ENCODE measurements around the gene LDHD. TPM values are rescaled to one million over a fixed set of nuclear protein-coding genes. Genes with fewer than 3 reads are reported as not detected.

LDHD gene
- total RNA-seq, 4 donors from 2014 or later: 10.2 to 41.3 (median 26.3) TPM

DNA sequence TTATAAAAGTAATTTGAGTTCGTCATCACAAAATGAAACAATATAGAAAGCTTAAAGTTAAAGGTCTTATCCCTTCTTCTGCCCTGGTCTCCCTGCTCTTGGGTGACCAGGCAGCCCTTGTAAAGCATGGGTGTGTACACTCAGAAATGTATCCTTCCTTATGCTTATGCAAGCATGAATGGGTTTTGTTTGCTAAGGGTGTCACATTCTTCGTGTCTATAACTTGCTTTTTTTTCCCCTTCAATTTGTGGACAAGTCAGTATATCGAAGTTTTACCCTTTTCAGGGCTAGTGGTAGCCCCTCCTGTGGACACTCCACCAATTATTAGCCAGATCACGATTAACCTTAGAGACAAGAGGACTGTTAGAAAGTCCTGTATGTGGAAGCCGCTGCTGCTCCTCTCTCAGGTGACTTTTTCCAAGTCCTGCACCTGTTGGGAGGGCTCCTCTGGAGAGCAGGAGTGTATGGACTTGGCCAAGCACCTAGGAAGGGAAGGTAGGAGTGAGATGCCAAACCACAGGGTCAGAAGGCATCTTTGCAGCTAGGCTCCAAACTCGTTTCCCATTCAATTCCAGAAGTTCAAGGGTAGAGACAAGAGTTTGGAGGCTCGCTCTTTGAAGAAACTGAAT is 50.9 kb downstream of the LDHD start:
- peak overlapping the region; percentile 60 to 85 (median 81) for H3K27ac ChIP-seq
- H3K4me1 ChIP-seq: peaks cover 72 to 85% of the 10 kb centered on the region in 2 donors
- TF ChIP-seq POLR2A (IDR thresholded peaks at IDR 0.05): no peak
- TF ChIP-seq, protein P1, sequence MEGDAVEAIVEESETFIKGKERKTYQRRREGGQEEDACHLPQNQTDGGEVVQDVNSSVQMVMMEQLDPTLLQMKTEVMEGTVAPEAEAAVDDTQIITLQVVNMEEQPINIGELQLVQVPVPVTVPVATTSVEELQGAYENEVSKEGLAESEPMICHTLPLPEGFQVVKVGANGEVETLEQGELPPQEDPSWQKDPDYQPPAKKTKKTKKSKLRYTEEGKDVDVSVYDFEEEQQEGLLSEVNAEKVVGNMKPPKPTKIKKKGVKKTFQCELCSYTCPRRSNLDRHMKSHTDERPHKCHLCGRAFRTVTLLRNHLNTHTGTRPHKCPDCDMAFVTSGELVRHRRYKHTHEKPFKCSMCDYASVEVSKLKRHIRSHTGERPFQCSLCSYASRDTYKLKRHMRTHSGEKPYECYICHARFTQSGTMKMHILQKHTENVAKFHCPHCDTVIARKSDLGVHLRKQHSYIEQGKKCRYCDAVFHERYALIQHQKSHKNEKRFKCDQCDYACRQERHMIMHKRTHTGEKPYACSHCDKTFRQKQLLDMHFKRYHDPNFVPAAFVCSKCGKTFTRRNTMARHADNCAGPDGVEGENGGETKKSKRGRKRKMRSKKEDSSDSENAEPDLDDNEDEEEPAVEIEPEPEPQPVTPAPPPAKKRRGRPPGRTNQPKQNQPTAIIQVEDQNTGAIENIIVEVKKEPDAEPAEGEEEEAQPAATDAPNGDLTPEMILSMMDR (IDR thresholded peaks at IDR 0.05): no peak
- H3K36me3 ChIP-seq: no peaks in the 10 kb centered on the region
- 50 to 52% methylated on average over 7 of the region's 7 CpGs for WGBS, 2 donors
- no peak overlapping the region for H3K4me3 ChIP-seq (replicated peaks in 1 of 3)
- no peaks in the 10 kb centered on the region for H3K27me3 ChIP-seq
- peak; percentile 46 to 48 for DNase-seq
- intact Hi-C loops (cut with DNase I): no loop called here
- H3K9me3 ChIP-seq: no peaks in the 10 kb centered on the region

DNA sequence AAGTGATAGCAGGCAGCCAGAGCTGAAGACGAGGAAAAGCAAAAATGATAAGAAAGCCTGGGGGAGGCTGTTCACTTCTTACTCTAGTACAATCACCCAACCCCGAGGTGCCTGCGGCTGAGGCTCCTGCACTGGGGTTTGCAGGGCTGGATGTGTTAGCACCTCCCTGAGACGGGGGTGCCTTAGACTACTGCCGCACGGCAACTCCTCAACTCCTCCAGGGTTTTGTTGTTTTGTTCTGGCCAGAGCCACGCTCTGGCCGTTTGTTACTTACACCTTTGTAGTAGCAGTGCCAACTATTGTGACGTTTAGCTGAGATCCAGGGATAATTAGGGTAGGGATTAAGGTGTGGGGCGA is 51.5 kb downstream of the LDHD start:
- Histone ChIP-seq H3K9me3 (no peaks in the 10 kb centered on the region), H3K27ac (peak overlapping the region; percentile 60 to 85 (median 81)), H3K27me3 (no peaks in the 10 kb centered on the region), H3K4me3 (replicated peaks in 1 of 3) (no peak overlapping the region), H3K4me1 (peaks cover 73 to 86% of the 10 kb centered on the region in 2 donors), H3K36me3 (no peaks in the 10 kb centered on the region)
- WGBS, 2 donors: 30 to 49% methylated on average over 10 of the region's 10 CpGs
- intact Hi-C loops (cut with DNase I): no loop called here
- TF ChIP-seq POLR2A (IDR thresholded peaks at IDR 0.05): no peak
- TF ChIP-seq, protein P1 (IDR thresholded peaks at IDR 0.05): no peak
- peak; percentile 47 to 52 for DNase-seq

DNA sequence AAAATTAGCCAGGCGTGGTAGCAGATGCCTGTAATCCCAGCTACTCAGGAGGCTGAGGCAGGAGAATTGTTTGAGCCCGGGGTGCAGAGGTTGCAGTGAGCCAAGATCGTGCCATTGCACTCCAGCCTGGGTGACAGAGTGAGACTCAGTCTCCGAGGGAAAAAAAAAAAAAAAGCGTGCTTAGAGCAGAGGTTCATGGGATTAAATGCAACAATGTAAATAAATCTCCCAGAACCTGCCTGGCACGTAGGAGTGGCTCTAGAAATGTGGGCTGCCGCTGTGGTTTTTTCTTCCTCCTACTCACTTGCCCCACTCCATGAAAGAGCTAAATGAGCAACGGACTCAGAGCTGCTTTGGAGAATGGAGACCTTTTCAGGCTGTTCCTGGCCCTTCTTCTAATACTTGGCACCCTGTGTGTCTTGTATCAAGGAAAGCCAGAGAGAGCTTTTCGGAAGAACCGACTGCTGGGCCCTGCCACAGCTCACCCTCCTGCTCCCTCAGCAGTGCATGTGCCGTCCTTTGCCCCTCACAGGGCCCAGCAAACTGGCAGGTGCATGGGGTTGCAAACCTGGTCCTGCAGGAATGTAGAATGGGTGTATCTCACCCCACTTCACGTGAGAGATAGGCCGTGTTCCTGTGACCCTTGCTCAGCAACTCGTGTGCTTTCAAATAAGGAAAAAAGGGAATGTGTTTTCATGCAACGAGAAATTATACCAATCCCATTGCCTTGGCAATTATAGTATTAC is 52.0 kb downstream of the LDHD start:
- H3K4me1 ChIP-seq: peaks cover 73 to 87% of the 10 kb centered on the region in 2 donors

DNA sequence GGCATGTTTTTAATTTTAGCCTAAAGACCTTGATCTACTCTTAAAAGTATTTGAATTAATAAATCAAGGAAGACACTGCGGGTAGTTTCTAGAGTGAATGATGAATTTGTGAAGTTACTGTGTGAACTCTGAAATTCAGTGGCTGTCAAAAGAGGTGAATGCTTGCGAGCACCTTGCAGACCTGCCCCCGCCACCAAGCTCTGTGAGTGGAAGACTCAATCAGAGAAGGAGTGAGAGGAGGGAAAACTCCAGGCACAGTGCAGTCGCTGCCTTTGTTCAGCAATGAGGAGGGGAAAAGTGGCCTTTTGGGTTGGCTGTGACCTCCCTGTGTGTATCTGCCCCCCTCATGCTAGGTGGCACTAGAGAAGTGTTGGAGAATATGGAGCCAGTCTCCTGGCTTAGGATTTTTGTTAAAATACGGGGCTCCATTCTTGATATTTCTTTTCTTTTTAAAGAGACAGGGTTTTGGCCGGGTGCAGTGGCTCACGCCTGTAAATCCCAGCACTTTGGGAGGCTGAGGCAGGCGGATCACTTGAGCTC is 53.0 kb downstream of the LDHD start:
- peaks cover 77 to 94% of the 10 kb centered on the region in 2 donors for H3K4me1 ChIP-seq
- peak in 1 of 2 donors; percentile 30 for DNase-seq
- H3K4me3 ChIP-seq (replicated peaks in 1 of 3): no peak overlapping the region
- 91 to 96% methylated on average over 8 of the region's 8 CpGs for WGBS, 2 donors
- peak overlapping the region; percentile 60 to 85 (median 81) for H3K27ac ChIP-seq
- no peaks in the 10 kb centered on the region for H3K27me3 ChIP-seq
- intact Hi-C loops (cut with DNase I): no loop called here
- H3K9me3 ChIP-seq: no peaks in the 10 kb centered on the region
- H3K36me3 ChIP-seq: no peaks in the 10 kb centered on the region
- no peak for TF ChIP-seq POLR2A (IDR thresholded peaks at IDR 0.05)
- TF ChIP-seq, protein P1 (IDR thresholded peaks at IDR 0.05): no peak

More for the DNA sequence above, 52.0 kb downstream of the LDHD start:
- intact Hi-C loops (cut with DNase I): no loop called here
- Histone ChIP-seq H3K27ac (peak overlapping the region; percentile 60 to 85 (median 81)), H3K9me3 (no peaks in the 10 kb centered on the region), H3K4me3 (replicated peaks in 1 of 3) (no peak overlapping the region), H3K36me3 (no peaks in the 10 kb centered on the region), H3K27me3 (no peaks in the 10 kb centered on the region)
- 59 to 63% methylated on average over 15 of the region's 15 CpGs for WGBS, 2 donors
- DNase-seq: peak in 1 of 2 donors; percentile 16
- TF ChIP-seq, protein P1 (IDR thresholded peaks at IDR 0.05): no peak
- no peak for TF ChIP-seq POLR2A (IDR thresholded peaks at IDR 0.05)

DNA sequence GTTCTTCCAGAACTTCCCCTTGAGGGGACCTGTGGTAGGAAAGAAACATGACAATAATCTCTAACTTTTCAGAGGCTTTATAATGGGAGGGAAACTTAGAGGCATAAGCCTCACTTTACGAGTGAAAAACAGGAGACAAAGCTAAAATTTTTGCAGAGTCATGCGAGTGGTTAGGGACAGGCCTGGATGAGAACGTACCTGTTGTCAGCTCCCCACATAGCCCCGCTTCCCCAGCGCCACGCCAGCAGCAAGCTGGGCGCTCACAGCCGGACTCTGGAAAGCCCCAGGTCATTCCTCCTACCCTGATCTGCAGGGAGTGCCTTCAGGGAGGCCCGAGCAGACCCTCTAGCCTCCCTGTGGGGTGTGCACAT is 53.6 kb downstream of the LDHD start:
- Histone ChIP-seq H3K4me3 (replicated peaks in 1 of 3) (no peak overlapping the region), H3K36me3 (no peaks in the 10 kb centered on the region), H3K27me3 (no peaks in the 10 kb centered on the region), H3K4me1 (peaks cover 76 to 94% of the 10 kb centered on the region in 2 donors), H3K9me3 (no peaks in the 10 kb centered on the region), H3K27ac (peak overlapping the region; percentile 60 to 85 (median 81))
- intact Hi-C loops (cut with DNase I): no loop called here
- DNase-seq: no peak
- 92 to 94% methylated on average over 8 to 9 of the region's 9 CpGs for WGBS, 2 donors
- TF ChIP-seq POLR2A (IDR thresholded peaks at IDR 0.05): no peak
